ENCODE results near the gene EI24. TPM values are rescaled to one million over a fixed set of nuclear protein-coding genes. Genes with fewer than 3 reads are reported as not detected.
"Not testable (repeated sequence)": the region's sequence is repeated elsewhere in the genome, so short reads cannot be mapped to it uniquely, and the experiment has no call there.

Gene EI24
- total RNA-seq, 2 donors from 2014 or later: 27.4 to 35.6 TPM

GRCh38 chr11:125559888-125560287 lies 9.4 kb upstream of the EI24 start:
- no peak for ATAC-seq (replicated peaks in 1 of 2)
- Mint-ChIP-seq H3K4me1 (ENCODE audit: low read depth) (no peaks in the 10 kb centered on the region), H3K27me3 (ENCODE audit: low read depth) (no peaks in the 10 kb centered on the region), H3K36me3 (ENCODE audit: insufficient read depth in 2 of 2) (peaks cover 0 to 5% of the 10 kb centered on the region in 2 donors), H3K27ac (no peak overlapping the region), H3K9me3 (peaks cover 1 to 4% of the 10 kb centered on the region in 2 donors), H3K4me3 (no peak overlapping the region)
- DNase-seq: no peak

DNA sequence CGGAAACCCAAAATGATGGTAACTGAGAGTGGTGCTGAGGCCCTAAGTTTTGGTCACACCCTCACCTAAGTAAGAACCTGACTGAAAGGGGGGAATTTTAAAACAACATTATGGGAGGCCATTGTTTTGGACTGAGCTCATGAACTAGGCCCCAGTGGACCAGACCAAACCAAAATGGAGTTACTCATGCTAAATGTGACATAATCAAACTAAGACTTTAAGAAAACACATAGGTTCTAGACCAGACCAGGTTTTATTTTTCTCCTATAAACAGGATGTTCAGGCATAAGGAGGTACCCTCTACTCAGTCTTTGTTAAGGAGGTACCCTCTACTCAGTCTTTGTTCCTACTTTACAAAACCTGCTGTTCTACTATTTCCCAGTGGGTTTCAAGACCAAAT lies 7.4 kb upstream of the EI24 start:
- Mint-ChIP-seq H3K36me3 (ENCODE audit: insufficient read depth in 2 of 2) (no peaks in the 10 kb centered on the region), H3K27ac (no peak overlapping the region), H3K27me3 (ENCODE audit: low read depth) (no peaks in the 10 kb centered on the region), H3K9me3 (no peaks in the 10 kb centered on the region), H3K4me1 (ENCODE audit: low read depth) (no peaks in the 10 kb centered on the region), H3K4me3 (no peak overlapping the region)
- DNase-seq: no peak
- ATAC-seq (replicated peaks in 1 of 2): no peak

- H3K36me3 Mint-ChIP-seq (ENCODE audit: insufficient read depth in 2 of 2): no peaks in the 10 kb centered on the region
- no peaks in the 10 kb centered on the region for H3K27me3 Mint-ChIP-seq (ENCODE audit: low read depth)
- ATAC-seq (replicated peaks in 1 of 2) (no peak), DNase-seq (no peak)
- H3K4me3 Mint-ChIP-seq: no peak overlapping the region
- no peaks in the 10 kb centered on the region for H3K9me3 Mint-ChIP-seq
- H3K27ac Mint-ChIP-seq: no peak overlapping the region
- no peaks in the 10 kb centered on the region for H3K4me1 Mint-ChIP-seq (ENCODE audit: low read depth)
Observed at GRCh38 chr11:125562430-125562829, 6.8 kb upstream of the EI24 start.

GRCh38 chr11:125564357-125564756 lies 4.9 kb upstream of the EI24 start:
- no peak for ATAC-seq (replicated peaks in 1 of 2)
- no peaks in the 10 kb centered on the region for H3K4me1 Mint-ChIP-seq (ENCODE audit: low read depth)
- no peak for DNase-seq
- no peaks in the 10 kb centered on the region for H3K27me3 Mint-ChIP-seq (ENCODE audit: low read depth)
- no peak overlapping the region for H3K27ac Mint-ChIP-seq
- H3K4me3 Mint-ChIP-seq: no peak overlapping the region
- H3K36me3 Mint-ChIP-seq (ENCODE audit: insufficient read depth in 2 of 2): no peaks in the 10 kb centered on the region
- H3K9me3 Mint-ChIP-seq: no peaks in the 10 kb centered on the region

GRCh38 chr11:125566235-125566634 lies 3.0 kb upstream of the EI24 start:
- H3K9me3 Mint-ChIP-seq: no peaks in the 10 kb centered on the region
- no peak overlapping the region for H3K4me3 Mint-ChIP-seq
- H3K4me1 Mint-ChIP-seq (ENCODE audit: low read depth): peaks cover 13% of the 10 kb centered on the region
- no peak for ATAC-seq (replicated peaks in 1 of 2)
- no peak overlapping the region for H3K27ac Mint-ChIP-seq
- H3K36me3 Mint-ChIP-seq (ENCODE audit: insufficient read depth in 2 of 2): no peaks in the 10 kb centered on the region
- DNase-seq: no peak
- no peaks in the 10 kb centered on the region for H3K27me3 Mint-ChIP-seq (ENCODE audit: low read depth)

GRCh38 chr11:125569915-125570621 lies 791 bp downstream of the EI24 start:
- H3K9me3 Mint-ChIP-seq: no peaks in the 10 kb centered on the region
- ATAC-seq (replicated peaks in 1 of 2) (peak; percentile 61 to 76), DNase-seq (peak; percentile 30 to 41)

GRCh38 chr11:125570952-125571351 lies 1.7 kb downstream of the EI24 start:
- peak overlapping the region; percentile 95 for H3K27ac Mint-ChIP-seq
- peak overlapping the region; percentile 91 to 99 for H3K4me3 Mint-ChIP-seq
- H3K9me3 Mint-ChIP-seq: no peaks in the 10 kb centered on the region
- DNase-seq: no peak
- peaks cover 5 to 23% of the 10 kb centered on the region in 2 donors for H3K36me3 Mint-ChIP-seq (ENCODE audit: insufficient read depth in 2 of 2)
- ATAC-seq (replicated peaks in 1 of 2): no peak
- peaks cover 26% of the 10 kb centered on the region for H3K4me1 Mint-ChIP-seq (ENCODE audit: low read depth)
- H3K27me3 Mint-ChIP-seq (ENCODE audit: low read depth): no peaks in the 10 kb centered on the region

More at GRCh38 chr11:125569915-125570621, 791 bp downstream of the EI24 start:
- Mint-ChIP-seq H3K27ac (peak overlapping the region; percentile 95), H3K4me1 (ENCODE audit: low read depth) (peaks cover 26% of the 10 kb centered on the region), H3K27me3 (ENCODE audit: low read depth) (no peaks in the 10 kb centered on the region), H3K4me3 (peak overlapping the region; percentile 91 to 99), H3K36me3 (ENCODE audit: insufficient read depth in 2 of 2) (peaks cover 3 to 18% of the 10 kb centered on the region in 2 donors)

GRCh38 chr11:125572916-125573315 lies 3.6 kb downstream of the EI24 start:
- DNase-seq (no peak), ATAC-seq (replicated peaks in 1 of 2) (no peak)
- H3K9me3 Mint-ChIP-seq: no peaks in the 10 kb centered on the region
- peaks cover 8 to 34% of the 10 kb centered on the region in 2 donors for H3K36me3 Mint-ChIP-seq (ENCODE audit: insufficient read depth in 2 of 2)
- peaks cover 26% of the 10 kb centered on the region for H3K4me1 Mint-ChIP-seq (ENCODE audit: low read depth)
- no peak overlapping the region for H3K4me3 Mint-ChIP-seq
- H3K27ac Mint-ChIP-seq: no peak overlapping the region
- H3K27me3 Mint-ChIP-seq (ENCODE audit: low read depth): no peaks in the 10 kb centered on the region

DNA sequence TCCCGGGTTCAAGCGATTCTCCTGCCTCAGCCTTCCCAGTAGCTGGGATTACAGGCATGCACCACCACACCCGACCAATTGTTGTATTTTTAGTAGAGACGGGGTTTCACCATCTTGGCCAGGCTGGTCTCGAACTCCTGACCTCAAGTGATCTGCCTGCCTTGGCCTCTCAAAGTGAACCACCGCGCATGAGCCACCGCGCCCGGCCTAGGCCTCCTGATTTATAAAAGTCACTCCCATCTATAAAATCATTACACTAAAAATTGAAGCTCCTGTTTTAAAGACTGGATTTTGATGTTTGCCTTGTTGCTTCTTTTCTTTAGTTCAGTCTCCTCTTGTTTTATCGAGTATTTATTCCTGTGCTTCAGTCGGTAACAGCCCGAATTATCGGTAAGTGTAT lies 7.9 kb downstream of the EI24 start:
- not testable (repeated sequence) for ATAC-seq (replicated peaks in 1 of 2); H3K27me3 Mint-ChIP-seq (ENCODE audit: low read depth); H3K4me3 Mint-ChIP-seq; DNase-seq; H3K4me1 Mint-ChIP-seq (ENCODE audit: low read depth); H3K27ac Mint-ChIP-seq; H3K9me3 Mint-ChIP-seq
- H3K36me3 Mint-ChIP-seq (ENCODE audit: insufficient read depth in 2 of 2): peaks cover 13 to 40% of the 10 kb centered on the region in 2 donors

- Mint-ChIP-seq H3K27me3 (ENCODE audit: low read depth) (no peaks in the 10 kb centered on the region), H3K36me3 (ENCODE audit: insufficient read depth in 2 of 2) (peaks cover 15 to 47% of the 10 kb centered on the region in 2 donors), H3K27ac (no peak overlapping the region), H3K4me3 (no peak overlapping the region), H3K4me1 (ENCODE audit: low read depth) (no peaks in the 10 kb centered on the region), H3K9me3 (no peaks in the 10 kb centered on the region)
- ATAC-seq (replicated peaks in 1 of 2): no peak
- DNase-seq: no peak
Observed at GRCh38 chr11:125578783-125579182, 9.5 kb downstream of the EI24 start.

GRCh38 chr11:125579811-125580210 lies 10.5 kb downstream of the EI24 start:
- no peak for DNase-seq
- Mint-ChIP-seq H3K36me3 (ENCODE audit: insufficient read depth in 2 of 2) (peaks cover 15 to 49% of the 10 kb centered on the region in 2 donors), H3K9me3 (no peaks in the 10 kb centered on the region), H3K4me1 (ENCODE audit: low read depth) (no peaks in the 10 kb centered on the region), H3K27ac (no peak overlapping the region), H3K4me3 (no peak overlapping the region), H3K27me3 (ENCODE audit: low read depth) (no peaks in the 10 kb centered on the region)
- ATAC-seq (replicated peaks in 1 of 2): no peak

DNA sequence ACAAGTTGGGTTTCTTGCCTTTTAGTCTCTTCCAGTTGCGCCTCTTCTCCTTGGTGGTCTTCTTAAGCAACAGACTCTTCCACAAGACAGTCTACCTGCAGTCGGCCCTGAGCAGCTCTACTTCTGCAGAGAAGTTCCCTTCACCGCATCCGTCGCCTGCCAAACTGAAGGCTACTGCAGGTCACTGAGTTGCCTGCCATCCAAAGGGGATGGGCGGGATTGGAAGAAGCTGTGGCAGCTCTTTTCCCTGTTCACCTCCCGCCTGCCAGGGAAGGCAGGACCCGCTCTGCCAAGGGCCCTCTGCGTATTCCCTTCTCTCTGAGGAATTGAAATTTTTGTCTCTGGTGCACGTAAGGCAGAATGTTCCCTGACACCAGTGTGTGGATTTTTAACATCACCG lies 14.2 kb downstream of the EI24 start:
- Mint-ChIP-seq H3K4me1 (ENCODE audit: low read depth) (peaks cover 11% of the 10 kb centered on the region), H3K36me3 (ENCODE audit: insufficient read depth in 2 of 2) (peaks cover 6 to 31% of the 10 kb centered on the region in 2 donors), H3K9me3 (no peaks in the 10 kb centered on the region), H3K27me3 (ENCODE audit: low read depth) (no peaks in the 10 kb centered on the region), H3K4me3 (no peak overlapping the region), H3K27ac (no peak overlapping the region)
- ATAC-seq (replicated peaks in 1 of 2) (no peak), DNase-seq (no peak)

- no peak for ATAC-seq (replicated peaks in 1 of 2)
- H3K4me3 Mint-ChIP-seq: no peak overlapping the region
- H3K9me3 Mint-ChIP-seq: no peaks in the 10 kb centered on the region
- peaks cover 4 to 25% of the 10 kb centered on the region in 2 donors for H3K36me3 Mint-ChIP-seq (ENCODE audit: insufficient read depth in 2 of 2)
- H3K27ac Mint-ChIP-seq: peak overlapping the region; percentile 46
- H3K27me3 Mint-ChIP-seq (ENCODE audit: low read depth): no peaks in the 10 kb centered on the region
- peaks cover 19% of the 10 kb centered on the region for H3K4me1 Mint-ChIP-seq (ENCODE audit: low read depth)
- no peak for DNase-seq
Observed at GRCh38 chr11:125585487-125585886, 16.2 kb downstream of the EI24 start.

GRCh38 chr11:125586623-125587022 lies 17.3 kb downstream of the EI24 start:
- H3K27ac Mint-ChIP-seq: peak overlapping the region; percentile 26
- DNase-seq: no peak
- H3K4me3 Mint-ChIP-seq: no peak overlapping the region
- ATAC-seq (replicated peaks in 1 of 2): peak; percentile 77 to 84
- H3K9me3 Mint-ChIP-seq: no peaks in the 10 kb centered on the region
- H3K4me1 Mint-ChIP-seq (ENCODE audit: low read depth): peaks cover 26% of the 10 kb centered on the region
- no peaks in the 10 kb centered on the region for H3K27me3 Mint-ChIP-seq (ENCODE audit: low read depth)
- H3K36me3 Mint-ChIP-seq (ENCODE audit: insufficient read depth in 2 of 2): peaks cover 4 to 24% of the 10 kb centered on the region in 2 donors

All from activated T-cell treated with anti-CD3 and anti-CD28 coated beads, Interleukin-2, amount 50 U/mL, for 72 hours (primary cell).